Activated CD8-positive, alpha-beta memory T cell treated with anti-CD3 and anti-CD28 coated beads, Interleukin-2, amount 50 U/mL, for 1 hour (primary cell): ENCODE measurements around the gene GOLGA8M.
"Not testable (repeated sequence)": the region's sequence is repeated elsewhere in the genome, so short reads cannot be mapped to it uniquely, and the experiment has no call there.

Experiments used
- DNase-seq: peaks from one replicate; pipeline ENCODE4 v3.0.0-alpha.2; 2020; ENCODE audit errors: extremely low read depth

GOLGA8M gene

DNA sequence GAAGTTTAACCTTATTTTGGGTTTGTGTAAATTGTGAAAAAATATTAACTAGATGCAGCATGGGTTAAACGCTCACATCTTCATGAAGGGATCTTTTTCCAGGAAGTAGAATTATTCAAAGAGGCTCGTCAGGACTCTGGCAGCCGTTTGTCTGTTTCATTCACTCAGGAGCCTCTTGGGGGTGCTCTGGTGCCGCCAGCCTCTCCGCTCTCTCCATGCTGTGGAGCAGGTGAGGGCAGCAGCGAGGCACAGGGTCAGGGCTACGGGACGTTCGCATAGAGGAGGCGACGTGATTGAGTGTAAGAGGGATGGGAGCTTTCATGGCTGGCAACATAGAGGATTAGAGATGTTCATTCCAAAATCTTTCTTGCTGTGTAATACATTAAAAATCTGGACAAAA, 48.5 kb downstream of the GOLGA8M start:
- DNase-seq: not testable (repeated sequence)

DNA sequence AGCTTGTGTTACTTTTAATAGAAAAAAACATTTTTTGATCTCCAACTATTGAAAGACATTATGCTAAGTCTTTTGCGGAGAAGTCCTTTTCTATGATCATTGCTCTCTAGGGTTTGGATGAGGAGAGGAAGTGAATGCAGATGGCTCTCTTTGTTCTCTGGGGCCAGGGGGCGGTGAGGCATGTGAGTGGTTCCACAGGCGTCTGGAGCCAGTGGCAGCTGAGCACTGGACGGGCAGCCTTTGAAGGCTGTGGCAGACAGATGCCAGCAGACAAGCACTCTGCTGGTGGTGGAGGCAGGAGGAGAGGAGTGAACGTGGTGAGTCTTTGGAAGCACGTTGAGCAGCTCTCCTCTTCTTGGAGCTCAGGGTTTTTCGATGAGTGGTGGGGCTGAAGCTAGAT, 51.5 kb downstream of the GOLGA8M start:
- not testable (repeated sequence) for DNase-seq

DNA sequence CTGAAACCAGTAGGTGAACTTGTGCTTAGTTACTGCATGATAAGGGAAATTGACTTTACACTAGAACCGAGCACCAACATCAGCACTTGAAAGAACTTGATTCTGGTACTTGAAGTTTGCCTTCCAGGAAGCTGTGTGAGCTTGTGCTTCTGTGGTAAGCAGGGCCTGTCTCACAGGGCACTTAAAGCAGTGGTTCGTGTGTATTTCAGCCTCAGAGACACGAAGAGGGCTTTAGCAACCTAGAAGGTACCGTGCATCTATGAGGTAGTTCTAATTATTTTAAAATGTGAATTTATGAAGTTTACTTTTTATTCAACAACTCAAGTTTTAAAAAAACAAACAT, 56.2 kb downstream of the GOLGA8M start:
- DNase-seq: not testable (repeated sequence)

DNA sequence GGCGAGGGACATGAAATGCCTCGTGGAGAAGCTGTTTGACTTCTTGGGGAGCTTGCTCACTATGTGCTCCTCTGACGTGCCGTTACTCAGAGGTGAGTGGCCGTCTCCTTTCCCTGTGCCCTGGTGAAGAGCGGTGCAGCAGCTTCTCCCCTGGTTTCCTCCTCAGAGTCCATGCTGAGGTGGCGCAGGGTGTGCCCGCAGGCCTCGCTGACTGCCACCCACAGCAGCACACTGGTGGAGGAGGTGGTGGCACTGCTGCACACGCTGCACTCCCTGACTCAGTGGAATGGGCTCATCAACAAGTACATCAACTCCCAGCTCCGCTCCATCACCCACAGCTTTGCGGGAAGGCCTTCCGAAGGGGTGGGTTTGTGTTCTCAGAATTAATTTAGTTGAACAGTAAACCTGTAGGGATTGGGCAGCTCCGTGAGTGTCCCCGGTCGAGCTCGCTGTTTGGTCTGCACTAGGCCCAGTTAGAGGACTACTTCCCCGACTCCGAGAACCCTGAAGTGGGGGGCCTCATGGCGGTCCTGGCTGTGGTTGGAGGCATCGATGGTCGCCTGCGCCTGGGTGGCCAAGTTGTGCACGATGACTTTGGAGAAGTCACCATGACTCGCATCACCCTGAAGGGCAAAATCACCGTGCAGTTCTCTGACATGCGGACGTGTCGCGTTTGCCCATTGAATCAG, 56.7 kb downstream of the GOLGA8M start:
- not testable (repeated sequence) for DNase-seq

- DNase-seq: not testable (repeated sequence)
These were observed 58.0 kb downstream of the GOLGA8M start for GRCh38 chr15:28654194-28654593.

- not testable (repeated sequence) for DNase-seq
These were observed 59.7 kb downstream of the GOLGA8M start for GRCh38 chr15:28652538-28652937.
